ENCODE data around the gene CCSER1. TPM values are rescaled to one million over a fixed set of nuclear protein-coding genes. Genes with fewer than 3 reads are reported as not detected.

Gene CCSER1
- total RNA-seq, 1 donor from 2014 or later, result not detected

DNA sequence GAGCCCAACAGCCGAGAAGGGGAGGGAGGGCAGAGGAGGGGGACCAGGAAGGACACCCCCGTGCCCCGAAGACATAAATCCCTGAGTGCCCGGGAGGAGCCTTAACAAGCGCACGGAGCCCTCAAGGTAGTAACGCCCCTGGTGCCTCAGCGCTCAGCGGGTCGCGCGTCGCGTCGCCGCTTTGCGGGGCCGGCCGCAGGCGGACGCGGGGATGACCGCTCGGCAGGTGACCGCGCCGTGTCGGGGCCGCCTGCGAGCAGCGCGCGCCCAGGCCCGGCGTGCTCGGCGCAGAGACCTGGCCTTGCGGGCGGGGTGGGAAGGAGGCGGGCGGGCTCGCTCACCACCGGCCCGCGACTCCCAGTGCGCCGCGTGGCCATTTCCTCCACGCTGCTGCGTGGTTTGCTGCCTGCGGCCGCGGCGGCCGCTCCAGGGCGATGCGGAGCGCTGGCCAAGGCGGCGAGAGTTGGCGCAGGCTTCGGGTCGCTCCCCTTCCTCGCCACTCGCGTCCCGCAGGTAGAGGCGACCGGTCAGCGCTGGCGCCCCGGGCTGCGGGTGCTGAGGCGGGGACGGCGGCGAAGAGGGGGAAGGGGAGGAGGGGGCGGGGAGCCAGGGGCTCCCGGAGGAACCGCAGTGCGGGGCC, 632 bp downstream of the CCSER1 start:
- intact Hi-C loops (cut with micrococcal nuclease), result no loop called here

DNA sequence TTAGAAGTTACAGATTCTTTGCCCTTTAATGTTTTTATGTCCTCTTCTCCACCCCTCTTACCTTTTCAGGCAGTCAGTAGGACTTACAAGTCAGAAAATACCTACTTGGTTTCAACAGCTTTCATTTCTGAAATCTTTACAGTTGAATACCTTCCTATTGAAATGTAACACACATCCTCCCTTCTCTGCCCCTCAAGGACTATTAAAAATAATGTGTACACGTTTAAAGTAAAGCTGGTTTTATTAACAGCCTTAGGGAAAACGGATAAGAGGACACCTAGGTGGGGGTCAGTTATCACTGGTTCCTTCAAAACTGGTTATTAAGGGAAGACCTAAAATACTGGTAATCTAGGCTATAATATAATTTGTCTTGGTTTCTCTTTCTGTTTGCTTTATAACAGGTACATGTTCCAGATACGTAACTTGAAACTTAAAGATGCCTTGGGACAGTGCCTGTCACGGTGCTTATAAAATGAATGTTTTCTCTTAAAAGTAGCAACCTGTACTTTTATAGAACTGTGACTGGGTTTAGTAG, 1.8 kb downstream of the CCSER1 start:
- intact Hi-C loops (cut with micrococcal nuclease), result no loop called here

DNA sequence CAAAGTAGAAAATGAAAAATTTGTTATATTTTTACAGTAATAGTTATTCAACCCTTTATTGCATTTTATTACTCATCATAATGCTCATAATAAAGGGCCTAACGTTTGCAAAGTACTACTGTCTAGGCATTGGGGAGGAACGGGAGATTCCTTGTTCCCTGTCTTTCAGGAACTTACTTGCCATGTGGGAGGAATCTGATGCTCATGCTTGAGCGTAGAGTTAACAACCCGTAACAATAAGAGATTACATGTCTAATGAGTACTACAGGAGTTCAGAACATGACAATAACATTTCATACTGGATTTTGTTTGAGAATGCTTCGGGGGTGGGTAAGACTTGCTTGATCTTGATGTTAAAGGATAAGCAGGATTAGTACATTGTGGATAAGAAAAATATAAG, 2.9 kb downstream of the CCSER1 start:
- intact Hi-C loops (cut with micrococcal nuclease), result no loop called here

- intact Hi-C loops (cut with micrococcal nuclease), result no loop called here
These were observed 10.4 kb downstream of the CCSER1 start for GRCh38 chr4:90137555-90137954.

GRCh38 chr4:90142081-90142480, 14.9 kb downstream of the CCSER1 start:
- intact Hi-C loops (cut with micrococcal nuclease), result no loop called here

- intact Hi-C loops (cut with micrococcal nuclease), result no loop called here
These were observed 18.1 kb downstream of the CCSER1 start for GRCh38 chr4:90145319-90145718.

DNA sequence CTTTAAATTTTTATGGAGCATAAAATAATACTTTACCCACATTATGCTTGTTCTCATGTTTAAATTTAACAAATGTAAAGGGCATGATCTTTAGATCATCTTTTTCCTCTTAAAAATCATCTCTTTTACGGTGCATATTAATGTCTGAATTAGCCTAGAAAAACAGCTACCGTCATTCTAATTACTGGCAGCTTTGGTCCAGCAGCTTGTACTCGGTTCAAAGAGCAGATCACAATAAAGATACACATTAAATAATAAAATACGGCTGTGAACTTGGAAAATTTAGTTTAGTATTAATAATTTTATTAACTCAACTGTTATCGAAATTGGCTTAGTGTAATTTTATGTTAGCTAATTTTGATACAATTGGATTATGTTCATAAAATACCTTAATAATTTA, 19.1 kb downstream of the CCSER1 start:
- intact Hi-C loops (cut with micrococcal nuclease), result no loop called here

DNA sequence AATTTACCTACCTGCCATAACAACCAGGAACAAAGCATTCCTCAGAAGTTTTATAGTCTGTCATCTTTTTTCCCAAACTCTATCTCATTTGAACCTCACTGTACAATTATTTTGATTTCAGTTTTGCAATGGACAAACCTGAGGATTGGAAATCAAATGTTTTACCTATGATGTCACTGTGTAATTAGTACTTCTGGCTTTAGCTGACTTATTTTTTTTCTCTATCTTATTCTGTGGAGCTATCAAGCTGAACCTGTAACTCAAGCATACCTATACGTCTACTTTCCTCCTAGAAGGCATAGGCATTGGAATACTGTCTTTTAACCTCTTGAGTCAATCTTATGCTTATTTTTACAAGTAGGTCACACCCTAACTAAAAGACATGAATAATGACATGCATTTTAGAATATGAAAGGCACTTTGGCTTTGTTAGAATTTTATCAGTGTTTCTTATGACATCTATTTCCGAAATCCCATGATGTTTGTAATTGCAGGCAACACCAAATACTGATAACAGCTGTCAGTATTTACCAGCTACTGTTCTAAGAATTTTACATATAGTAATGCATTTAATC, 21.5 kb downstream of the CCSER1 start:
- intact Hi-C loops (cut with micrococcal nuclease), result no loop called here

DNA sequence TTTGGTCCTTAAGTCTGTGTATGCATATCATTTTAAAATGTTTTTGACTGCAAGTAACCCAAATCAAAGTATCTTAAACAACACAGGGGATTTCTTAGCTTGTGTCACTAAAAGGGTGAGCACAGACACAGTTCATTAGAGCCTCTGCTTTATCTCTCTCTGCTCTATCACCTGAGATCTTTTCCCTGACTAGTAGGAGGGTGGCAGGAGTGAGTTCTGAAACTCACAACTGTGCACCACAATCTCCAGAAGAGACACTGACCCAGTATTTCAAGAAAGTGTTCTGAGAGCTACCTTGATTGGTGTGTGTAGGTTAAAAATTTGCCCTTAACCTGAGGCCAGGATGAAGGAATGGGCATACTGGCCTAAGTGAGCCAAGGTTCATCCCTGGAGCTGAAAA, 24.8 kb downstream of the CCSER1 start:
- intact Hi-C loops (cut with micrococcal nuclease), result no loop called here

DNA sequence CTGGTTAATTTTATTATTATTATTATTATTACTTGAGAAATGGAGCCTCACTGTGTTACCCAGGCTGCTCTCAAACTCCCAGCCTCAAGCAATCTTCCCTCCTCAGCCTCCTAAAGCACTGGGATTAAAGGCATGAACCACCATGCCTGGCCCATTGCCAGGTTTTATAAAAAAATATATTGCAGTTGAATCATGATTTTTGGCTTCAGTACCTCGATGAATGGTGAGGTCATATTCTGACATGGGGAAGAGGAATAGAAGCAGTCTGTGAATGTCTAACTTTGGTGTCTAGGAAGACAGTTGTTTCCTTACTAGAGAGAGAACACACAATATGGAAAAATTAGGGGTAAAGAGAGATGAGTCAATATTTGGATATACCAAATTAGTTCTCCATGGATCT, 32.0 kb downstream of the CCSER1 start:
- intact Hi-C loops (cut with micrococcal nuclease), result no loop called here

GRCh38 chr4:90160044-90160443, 32.9 kb downstream of the CCSER1 start:
- intact Hi-C loops (cut with micrococcal nuclease), result no loop called here

DNA sequence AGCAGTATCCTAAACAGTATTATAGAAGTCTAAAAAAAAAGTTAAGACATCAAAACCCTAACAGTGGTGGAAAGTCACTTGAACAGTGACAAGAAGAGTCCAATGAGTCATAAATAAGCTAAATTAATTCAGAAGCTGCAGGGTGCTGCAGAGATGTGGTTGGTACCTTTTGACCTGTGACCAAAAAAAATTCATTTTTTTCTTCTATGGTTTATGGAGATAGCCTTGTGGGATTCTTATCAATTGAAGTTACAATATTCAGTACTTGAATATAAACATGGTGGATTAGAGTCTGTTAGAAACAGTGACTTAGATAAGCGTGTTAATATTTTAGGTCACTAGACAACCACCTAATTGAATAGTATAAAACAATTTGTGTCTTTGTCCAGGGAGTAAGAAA, 35.4 kb downstream of the CCSER1 start:
- intact Hi-C loops (cut with micrococcal nuclease), result no loop called here

DNA sequence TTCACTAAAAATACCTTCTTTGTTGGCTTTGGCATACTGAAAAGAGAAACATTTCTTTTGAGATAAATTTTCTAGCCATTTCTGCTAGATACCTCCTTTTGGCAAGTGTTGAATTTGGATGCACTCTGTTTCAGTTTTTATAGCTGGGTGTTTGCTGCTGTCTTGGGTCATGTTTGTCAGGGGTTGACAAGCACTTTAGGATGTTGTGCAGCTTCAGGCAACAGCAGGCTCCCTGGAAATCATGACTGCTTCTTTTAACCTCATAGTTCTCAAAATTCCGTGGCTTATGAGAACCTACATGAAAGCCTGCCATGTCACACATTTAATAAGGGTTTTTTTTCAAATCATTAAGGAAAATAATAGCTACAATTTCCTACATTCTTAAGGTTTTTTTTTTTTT, 36.7 kb downstream of the CCSER1 start:
- intact Hi-C loops (cut with micrococcal nuclease), result no loop called here

GRCh38 chr4:90165883-90166282, 38.7 kb downstream of the CCSER1 start:
- intact Hi-C loops (cut with micrococcal nuclease), result no loop called here

DNA sequence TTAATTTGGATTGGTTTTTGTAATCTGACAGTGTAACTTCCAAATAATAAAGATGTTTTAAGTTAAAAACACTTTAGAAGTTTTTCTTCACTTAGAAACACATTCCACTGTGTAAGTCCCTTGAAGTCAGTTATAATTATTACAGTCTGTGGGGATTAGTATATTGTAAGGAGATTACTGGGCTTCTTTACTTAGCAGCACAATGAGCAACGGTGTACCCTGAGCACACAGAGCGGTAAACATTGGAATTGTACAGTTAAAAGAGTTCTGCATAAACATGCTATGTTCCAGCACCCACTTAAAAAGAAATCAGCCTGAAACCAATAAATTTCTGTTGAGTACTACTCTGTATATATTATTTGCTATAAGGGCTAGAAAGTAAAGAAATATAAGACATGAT, 44.3 kb downstream of the CCSER1 start:
- intact Hi-C loops (cut with micrococcal nuclease), result no loop called here

DNA sequence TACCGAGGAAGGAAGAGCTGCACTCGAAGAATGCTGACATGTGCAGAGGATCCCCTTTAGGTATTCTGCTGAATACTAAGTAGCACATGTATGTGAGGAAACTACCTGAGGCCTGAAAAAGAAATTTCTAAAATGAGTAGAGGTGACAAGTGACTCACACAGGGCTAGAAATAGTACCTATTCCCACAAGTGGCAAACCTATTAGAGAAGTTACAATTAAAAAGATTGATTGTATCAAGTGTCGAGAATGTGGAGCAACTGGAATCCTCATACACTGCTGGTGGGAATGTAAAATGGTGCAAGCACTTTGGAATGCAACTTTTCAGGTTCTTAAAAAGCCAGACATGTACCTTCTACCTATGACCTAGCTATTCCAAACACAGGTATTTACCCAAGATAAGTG, 47.4 kb downstream of the CCSER1 start:
- intact Hi-C loops (cut with micrococcal nuclease), result no loop called here

DNA sequence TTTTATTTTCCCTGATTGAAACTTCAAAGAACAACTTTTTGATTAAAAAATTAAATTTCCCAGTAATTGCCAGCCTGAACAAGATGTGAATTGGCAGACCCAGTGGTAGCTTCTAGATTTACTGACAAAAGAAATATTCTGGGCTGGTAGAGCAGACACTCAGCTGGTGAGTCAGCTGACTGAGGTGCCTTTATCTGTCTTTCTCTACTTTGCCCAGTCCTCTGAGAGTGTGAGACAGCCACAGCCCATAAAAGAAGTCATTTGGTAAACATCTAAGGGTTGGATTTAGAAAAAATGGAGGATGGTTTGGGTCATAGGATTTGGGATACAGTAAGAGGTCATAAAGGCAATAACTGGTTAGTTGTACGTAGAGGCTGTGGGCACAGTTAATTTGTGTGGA, 54.5 kb downstream of the CCSER1 start:
- intact Hi-C loops (cut with micrococcal nuclease), result no loop called here

- intact Hi-C loops (cut with micrococcal nuclease), result no loop called here
These were observed 56.1 kb downstream of the CCSER1 start for GRCh38 chr4:90183254-90183653.

DNA sequence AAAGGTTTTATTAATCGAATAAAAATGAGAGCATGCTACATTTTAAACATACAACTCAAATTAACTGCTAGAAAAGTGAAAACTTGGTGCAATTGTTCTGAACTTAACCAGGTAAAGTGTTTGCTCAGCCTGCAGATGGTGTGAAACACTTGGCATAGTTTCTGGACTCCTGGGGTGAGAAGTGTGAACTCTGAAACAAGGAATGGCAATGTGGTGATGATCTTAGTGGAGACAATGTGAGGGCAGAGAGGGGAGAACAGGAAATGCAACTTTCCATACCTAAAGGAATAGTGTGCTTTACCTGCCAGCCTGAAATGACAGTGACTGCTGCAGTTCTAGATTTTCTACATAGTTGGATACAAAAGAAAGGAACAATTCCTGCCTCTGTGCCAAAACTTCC, 57.4 kb downstream of the CCSER1 start:
- intact Hi-C loops (cut with micrococcal nuclease), result no loop called here

GRCh38 chr4:90185416-90185815, 58.2 kb downstream of the CCSER1 start:
- intact Hi-C loops (cut with micrococcal nuclease), result no loop called here

- intact Hi-C loops (cut with micrococcal nuclease), result no loop called here
These were observed 59.0 kb downstream of the CCSER1 start for GRCh38 chr4:90186229-90186628.

DNA sequence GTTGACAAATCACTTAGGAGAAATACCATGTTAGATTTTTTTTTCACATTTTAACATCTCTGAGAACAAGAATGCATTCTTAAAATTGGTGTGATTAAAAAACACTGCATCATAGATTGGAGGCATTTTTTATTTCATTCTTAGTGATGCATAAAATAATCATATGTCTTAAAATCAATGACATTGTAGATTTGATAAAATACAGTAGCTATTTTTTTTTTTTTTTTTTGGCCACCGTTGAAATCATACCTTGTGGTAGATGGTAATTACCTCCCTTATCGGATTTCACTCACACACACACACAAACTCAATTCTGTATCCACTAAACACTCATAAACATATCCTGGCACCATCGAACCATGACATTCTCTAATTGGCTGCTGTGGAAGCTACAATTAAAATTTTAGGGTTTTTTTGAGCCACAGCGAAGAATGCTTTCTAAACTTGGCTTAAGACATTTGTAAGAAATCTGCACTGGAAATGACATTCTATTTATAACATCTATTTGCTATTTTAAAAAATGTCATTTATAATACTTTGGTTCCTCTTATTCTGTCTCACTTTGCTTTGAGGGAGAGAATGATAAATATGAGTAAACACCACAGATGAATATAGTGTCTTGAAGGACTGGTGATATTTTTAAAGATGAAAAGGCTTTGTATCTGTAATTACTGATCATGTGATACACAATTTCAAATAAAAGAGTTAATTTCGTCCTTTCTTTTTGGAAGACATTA, 60.1 kb downstream of the CCSER1 start:
- intact Hi-C loops (cut with micrococcal nuclease), result no loop called here

DNA sequence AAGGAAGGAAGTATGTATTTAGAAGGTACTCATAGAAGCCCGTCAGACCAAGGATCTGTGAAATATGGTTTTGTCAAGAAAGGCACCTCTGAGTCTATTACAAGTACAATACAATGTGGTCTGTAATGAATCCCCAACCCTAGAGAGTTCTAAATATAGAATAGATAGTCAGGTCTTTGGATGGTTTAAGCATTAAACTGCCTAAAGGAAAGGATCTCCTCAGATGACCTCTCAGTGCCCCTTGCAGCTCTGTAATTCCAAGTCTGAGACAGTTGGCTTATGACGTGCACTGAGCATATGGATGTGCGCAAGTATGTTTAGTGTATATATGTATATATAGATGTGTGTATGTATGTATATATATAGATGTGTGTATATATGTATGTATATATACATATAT, 62.0 kb downstream of the CCSER1 start:
- intact Hi-C loops (cut with micrococcal nuclease), result no loop called here

Data from T-helper 1 cell treated with Interleukin-12 subunit alpha and Interleukin-12 subunit beta and Interleukin-4 antibody, amounts not matched to agents 30 ng/mL and 1 ng/mL, for 36 hours (primary cell).